SK-MEL-5 (cell line): Measurements from ENCODE around the gene TLR1. TPM values are rescaled to one million over a fixed set of nuclear protein-coding genes. Genes with fewer than 3 reads are reported as not detected.
"Not testable (repeated sequence)": the region's sequence is repeated elsewhere in the genome, so short reads cannot be mapped to it uniquely, and the experiment has no call there.

ENCODE experiments used
- DNase-seq: peaks from one replicate; pipeline ENCODE4 v3.0.0-alpha.2; 2016; ENCODE audit warnings: low read depth, low spot score
- in situ Hi-C: cut with HindIII; loops from 2 replicates; pipeline ENCODE4 v1.10.0; 2016; ENCODE audit warnings: low sequenced_read_pairs, high pct_unique_total_duplicates, low pct_unique_long_range_greater_than_20kb
- total RNA-seq: library from RNA; depleted of rRNA; stranded (reverse); fragments of >200 nt; shearing (Covaris generic); gene quantifications from 2 replicates; pipeline ENCODE4 v1.2.3, GENCODE V29; 2014

Gene TLR1
- total RNA-seq, 1 experiment from 2014 or later: 5.5 TPM

- DNase-seq: no peak
- in situ Hi-C loops: no loop called here
Measured at GRCh38 chr4:38785041-38785790, 19.4 kb downstream of the TLR1 start.

DNA sequence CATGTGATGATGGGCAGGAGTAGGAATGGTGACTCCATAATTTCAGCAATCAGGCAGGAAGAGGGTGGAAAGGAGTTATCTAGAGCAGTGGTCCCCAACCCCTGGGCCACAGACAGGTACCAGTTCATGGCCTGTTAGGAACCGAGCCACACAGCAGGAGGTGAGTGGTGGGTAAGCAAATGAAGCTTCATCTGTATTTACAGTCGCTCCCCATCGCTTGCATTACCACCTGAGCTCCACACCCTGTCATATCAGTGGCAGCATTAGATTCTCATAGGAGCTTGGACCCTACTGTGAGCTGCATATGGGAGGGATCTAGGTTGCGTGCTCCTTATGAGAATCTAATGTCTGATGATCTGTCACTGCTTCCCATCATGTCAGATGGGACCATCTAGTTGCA, 20.4 kb downstream of the TLR1 start:
- in situ Hi-C loops: no loop called here
- no peak for DNase-seq

- in situ Hi-C loops: no loop called here
- no peak for DNase-seq
Measured at GRCh38 chr4:38783109-38783460, 21.5 kb downstream of the TLR1 start.

GRCh38 chr4:38782452-38783108, 22.0 kb downstream of the TLR1 start, which contains the start of gene TLR10:
TLR10 (minus strand) TSS chr4:38782990; CDS start chr4:38775590, 7,400 bp downstream.
- DNase-seq: peak; percentile 61

DNA sequence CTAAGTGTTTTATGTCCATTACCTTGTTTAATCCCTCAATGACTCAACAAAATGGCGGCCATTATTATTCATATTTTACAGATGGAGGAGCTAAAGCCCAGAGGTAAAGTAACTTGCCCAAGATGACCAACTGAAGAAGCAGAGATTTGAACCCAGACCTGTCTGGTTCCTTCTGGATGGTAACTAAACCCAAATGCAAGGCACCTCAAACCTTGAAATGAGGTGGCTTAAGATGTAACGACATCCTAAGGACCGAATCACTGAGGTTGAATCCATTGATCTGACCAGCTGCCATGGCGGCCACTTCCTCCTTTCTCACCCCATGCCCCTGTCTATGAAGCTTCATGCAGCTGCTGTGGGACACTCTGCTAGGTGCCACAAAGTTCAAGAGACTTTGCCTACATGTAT, 22.7 kb downstream of the TLR1 start:
- in situ Hi-C loops: no loop called here

More at GRCh38 chr4:38782452-38783108, 22.0 kb downstream of the TLR1 start, which contains the start of gene TLR10:
- in situ Hi-C loops: no loop called here

DNA sequence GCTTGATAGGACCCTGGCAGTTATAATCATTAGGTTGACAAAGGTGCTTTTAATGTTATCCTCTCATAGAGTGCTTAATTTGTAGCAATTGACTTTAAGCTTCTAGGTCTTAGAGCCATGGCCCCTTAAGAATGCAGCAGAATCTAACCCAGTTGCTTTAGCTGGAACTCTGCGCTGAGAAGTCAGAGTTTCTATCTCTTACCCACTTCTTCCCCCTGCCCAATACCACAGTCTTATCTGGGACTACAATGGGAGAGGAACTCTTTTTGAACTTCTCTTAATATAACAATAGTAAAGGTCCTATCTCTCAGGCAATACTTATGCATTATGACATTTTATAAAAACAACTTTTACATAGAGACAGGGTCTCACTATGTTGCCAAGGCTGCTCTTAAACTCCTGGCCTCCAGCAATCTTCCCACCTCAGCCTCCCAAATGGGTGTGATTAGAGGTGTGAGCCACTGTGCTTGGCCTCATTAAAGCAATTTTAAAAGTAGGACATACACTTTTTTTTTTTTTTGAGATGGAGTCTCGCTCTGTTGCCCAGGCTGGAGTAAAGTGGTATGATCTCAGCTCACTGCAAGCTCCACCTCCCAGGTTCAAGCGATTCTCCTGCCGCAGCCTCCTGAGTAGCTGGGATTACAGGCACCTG, 23.6 kb downstream of the TLR1 start:
- in situ Hi-C loops: no loop called here
- DNase-seq: no peak

More for the DNA sequence above, 22.7 kb downstream of the TLR1 start:
- DNase-seq: no peak

DNA sequence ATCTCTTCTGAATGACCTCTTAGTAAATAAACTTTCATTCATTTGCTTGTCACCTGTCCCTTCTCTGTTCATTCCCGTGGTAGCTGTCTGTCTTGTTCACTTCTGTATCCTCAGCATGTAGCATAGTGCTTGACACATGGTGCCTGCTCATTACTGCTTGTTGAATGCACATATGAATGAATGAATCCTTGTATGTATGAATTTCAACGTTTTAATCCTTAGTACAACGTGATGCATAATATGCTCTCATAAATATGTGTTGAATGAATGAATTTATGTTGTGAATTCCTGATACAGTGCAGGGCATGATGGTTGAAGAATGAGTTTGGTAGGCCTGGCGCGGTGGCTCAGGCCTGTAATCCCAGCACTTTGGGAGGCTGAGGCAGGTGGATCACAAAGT, 24.8 kb downstream of the TLR1 start:
- in situ Hi-C loops: no loop called here
- no peak for DNase-seq

DNA sequence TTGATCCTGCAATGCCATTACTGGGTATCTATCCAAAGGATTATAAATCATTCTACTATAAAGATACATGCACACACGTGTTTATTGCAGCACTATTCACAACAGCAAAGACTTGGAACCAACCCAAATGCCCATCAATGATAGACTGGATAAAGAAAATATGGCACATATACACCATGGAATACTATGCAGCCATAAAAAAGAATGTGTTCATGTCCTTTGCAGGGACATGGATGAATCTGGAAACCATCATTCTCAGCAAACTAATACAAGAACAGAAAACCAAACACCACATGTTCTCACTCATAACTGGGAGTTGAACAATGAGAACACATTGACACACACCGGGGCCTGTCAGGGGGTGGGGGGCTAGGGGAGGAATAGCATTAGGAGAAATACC, 26.7 kb downstream of the TLR1 start:
- DNase-seq, in situ Hi-C loops: not testable (repeated sequence)

- in situ Hi-C loops: no loop called here
Measured at GRCh38 chr4:38775326-38775725, 29.3 kb downstream of the TLR1 start.

DNA sequence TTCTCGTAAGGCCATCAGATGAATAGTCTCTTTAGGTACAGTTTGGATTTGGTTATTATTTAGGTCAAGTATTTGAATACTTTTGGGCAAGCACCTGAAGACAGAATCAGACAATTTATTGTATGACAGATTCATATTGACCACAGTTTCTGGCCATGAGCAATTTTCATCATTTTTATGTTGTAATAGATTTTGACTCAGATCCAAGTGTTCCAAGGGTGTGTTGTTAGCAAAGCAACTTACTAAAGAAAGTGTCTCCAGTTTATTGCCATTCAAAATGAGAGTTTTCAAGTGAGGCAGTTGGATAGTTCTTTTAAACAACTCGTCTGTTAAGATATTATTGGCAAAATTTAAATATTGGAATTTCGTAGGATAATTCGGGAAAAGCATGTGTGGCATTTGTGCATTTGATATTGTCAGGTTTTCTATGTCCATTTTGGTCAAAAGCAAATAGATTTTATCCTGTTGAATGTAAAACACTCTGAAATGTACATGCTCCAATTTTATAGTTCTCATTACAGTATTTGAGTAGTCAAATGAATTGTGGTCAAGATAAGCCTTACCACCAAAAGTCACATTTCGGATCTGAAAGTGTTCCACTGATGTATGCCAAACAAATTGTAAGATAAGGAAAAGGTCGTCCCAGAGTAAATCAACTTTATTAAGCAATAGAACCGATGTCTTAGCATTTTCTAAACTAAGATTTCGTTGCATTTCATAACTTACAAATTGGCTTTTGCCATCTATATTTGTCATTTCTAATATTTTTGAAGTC, 30.2 kb downstream of the TLR1 start:
- DNase-seq: no peak
- in situ Hi-C loops: no loop called here

More at GRCh38 chr4:38775326-38775725, 29.3 kb downstream of the TLR1 start:
- DNase-seq: no peak

DNA sequence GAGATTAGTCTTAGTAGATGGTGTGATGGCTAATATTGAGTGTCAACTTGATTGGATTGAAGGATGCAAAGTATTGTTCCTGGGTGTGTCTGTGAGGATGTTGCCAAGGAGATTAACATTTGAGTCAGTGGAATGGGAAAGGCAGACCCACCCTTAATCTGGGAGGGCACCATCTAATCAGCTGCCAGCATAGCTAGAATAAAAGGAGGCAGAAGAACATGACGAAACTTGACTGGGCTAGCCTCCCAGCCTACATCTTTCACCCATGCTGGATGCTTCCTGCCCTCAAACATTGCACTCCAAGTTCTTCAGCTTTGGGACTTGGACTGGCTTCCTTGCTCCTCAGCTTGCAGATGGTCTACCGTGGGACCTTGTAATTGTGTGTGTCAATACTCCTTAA, 34.3 kb downstream of the TLR1 start:
- DNase-seq, in situ Hi-C loops: not testable (repeated sequence)

- DNase-seq: no peak
- in situ Hi-C loops: no loop called here
Measured at GRCh38 chr4:38769857-38770256, 34.7 kb downstream of the TLR1 start.

DNA sequence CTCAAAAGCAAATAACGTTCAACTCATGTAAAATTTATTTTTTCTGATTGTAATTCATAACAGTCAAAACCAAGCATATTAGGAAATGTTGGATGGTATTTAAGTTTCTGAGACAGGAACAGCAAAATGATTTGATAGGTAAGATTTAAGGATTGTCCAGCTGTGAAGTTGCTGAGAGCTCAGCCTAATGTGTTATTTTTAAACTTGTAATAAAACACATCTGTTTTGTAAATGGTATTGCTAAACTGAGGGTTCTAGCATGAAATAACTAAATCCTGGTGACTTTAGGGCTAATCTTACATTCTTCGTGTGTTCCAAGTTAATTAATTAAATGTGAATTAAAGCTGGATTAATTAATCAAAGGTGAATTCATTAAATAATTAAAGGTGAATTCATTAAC, 35.1 kb downstream of the TLR1 start:
- DNase-seq: no peak
- in situ Hi-C loops: no loop called here

- peak; percentile 76 for DNase-seq
- in situ Hi-C loops: no loop called here
Measured at GRCh38 chr4:38768968-38769394, 35.6 kb downstream of the TLR1 start.

DNA sequence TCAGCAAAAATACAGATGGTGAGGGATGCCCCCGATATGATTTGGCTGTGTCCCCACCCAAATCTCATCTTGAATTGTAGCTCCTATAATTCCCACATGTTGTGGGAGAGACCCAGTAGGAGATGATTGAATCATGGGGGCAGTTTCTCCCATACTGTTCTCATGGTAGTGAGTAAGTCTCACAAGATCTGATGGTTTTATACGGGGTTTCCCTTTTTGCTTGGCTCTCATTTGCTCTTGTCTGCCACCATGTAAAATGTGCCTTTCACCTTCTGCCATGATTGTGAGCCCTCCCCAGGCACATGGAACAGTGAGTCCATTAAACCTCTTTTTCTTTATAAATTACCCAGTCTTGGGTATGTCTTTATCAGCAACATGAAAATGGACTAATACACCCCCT, 37.7 kb downstream of the TLR1 start:
- DNase-seq, in situ Hi-C loops: not testable (repeated sequence)

DNA sequence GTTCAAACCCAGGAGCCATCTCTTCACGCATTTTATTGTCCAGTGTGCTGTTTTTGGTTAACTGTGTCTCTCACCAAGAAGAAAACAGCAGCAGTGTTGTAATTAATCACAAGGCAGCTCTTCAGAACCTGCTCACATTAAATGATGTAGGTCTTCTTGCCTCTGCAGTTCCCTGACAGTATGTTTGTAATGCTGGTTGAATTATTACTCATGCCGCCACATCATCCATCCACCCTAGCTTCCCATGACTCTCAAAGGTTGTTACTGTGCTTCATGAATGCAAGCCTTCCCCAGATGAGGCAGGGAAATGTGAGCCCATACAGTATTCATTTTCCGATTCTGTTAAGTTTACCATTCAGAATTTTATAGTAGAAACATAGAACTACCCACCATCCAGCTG, 39.2 kb downstream of the TLR1 start:
- in situ Hi-C loops: no loop called here
- no peak for DNase-seq

DNA sequence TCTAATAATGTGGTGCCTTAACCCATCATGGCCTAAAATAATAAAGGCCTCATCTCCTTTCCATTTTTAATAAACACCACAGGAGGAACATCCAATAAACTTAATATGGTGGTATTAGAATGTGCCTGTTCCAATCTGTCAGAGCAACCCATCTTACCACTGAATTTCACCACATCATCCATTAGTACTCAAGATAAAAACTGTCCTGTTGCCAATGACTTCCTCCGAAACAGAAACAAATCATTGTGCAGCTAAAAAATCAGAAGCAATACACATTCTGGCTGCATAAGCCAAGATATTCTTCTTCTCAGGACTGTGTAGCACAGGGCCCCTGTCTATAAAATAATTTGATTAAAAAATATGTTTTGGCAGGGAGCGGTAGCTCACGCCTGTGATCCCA, 40.3 kb downstream of the TLR1 start:
- DNase-seq: no peak
- in situ Hi-C loops: no loop called here

DNA sequence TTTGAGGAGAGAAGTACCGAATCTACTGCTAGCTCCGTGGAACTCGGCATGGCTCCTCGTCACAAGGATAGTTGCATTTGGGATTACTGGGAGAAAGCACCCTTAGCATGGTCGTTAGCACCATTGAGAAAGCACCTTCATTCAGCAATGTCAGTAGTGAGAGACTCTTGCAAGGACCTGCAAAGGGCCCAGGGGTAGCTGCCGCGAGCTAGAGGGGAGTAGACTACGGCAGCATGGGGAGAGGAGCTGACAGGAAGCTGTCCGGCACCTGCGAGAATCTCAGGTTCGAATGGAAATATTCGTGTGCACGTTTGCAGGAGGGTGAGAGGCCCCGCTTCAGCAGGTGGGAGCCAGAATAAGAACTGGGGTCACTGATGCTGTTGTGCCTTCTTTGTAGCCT, 42.0 kb downstream of the TLR1 start:
- in situ Hi-C loops: no loop called here

More for the DNA sequence above, 42.0 kb downstream of the TLR1 start:
- no peak for DNase-seq
